GM12872 (cell line): ENCODE measurements around the gene ITPRIPL2.

Source experiments
- TF ChIP-seq, protein P1 (sequence below): IDR thresholded peaks from 3 replicates; pipeline ENCODE4 v1.5.1; 2011; ENCODE audit warnings: low read depth, mild to moderate bottlenecking, low read length, moderate library complexity; ENCODE audit not compliant: insufficient read depth

Gene ITPRIPL2

DNA sequence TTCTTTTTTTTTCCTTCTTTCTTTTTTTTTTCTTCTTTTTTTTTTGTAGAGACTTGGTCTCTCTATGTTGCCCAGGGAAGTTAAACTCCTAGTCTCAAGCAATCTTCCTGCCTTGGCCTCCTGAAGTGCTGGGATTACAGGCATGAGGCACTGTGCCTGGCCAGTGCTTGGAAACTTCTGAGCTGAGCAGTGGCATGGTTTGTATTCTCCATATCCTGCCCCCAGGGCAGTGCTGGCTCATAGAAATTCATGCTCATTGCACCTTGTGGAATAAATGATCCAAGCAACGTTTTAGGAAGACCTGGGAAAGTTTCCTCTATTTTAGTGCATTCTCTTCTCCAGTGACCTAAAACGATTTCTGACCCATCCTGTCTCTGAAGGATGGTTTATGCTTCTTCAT, 37.5 kb downstream of the ITPRIPL2 start:
- TF ChIP-seq, protein P1, sequence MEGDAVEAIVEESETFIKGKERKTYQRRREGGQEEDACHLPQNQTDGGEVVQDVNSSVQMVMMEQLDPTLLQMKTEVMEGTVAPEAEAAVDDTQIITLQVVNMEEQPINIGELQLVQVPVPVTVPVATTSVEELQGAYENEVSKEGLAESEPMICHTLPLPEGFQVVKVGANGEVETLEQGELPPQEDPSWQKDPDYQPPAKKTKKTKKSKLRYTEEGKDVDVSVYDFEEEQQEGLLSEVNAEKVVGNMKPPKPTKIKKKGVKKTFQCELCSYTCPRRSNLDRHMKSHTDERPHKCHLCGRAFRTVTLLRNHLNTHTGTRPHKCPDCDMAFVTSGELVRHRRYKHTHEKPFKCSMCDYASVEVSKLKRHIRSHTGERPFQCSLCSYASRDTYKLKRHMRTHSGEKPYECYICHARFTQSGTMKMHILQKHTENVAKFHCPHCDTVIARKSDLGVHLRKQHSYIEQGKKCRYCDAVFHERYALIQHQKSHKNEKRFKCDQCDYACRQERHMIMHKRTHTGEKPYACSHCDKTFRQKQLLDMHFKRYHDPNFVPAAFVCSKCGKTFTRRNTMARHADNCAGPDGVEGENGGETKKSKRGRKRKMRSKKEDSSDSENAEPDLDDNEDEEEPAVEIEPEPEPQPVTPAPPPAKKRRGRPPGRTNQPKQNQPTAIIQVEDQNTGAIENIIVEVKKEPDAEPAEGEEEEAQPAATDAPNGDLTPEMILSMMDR = no peak

DNA sequence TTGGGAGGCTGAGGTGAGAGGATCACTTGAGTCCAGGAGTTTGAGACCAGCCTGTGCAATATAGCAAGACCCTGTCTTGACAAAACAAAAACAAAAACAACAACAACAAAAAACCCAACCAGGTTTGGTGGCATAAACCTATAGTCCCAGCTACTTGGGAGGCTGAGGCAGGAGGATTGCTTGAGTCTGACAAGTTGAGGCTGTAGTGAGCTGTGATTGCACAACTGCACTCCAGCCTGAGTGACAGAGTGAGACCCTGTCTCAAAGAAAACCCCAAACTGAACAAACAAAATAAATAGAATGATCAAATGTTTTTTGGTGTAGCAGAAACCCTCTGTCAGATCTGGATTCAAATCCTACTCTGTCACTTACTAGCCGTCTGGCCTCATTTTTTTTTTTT, 38.3 kb downstream of the ITPRIPL2 start:
- TF ChIP-seq, protein P1 = no peak

DNA sequence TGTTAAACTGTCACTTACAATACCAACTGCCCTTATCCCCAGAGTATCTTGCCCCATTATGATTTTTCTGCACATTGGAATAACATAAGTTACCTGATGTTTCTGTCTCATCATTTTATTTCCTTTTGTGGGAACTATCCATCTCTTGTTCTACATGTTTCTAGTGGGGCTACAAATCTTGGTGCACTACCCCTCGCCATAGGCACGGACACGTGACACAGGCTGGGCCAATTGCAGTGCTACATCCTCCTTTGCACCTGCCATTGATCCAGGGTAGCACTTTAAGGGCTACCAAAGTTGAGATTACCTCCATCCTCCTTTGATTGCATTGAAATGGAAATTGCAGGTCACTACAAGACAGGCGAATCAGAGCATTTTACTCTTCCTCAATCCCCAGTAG, 40.1 kb downstream of the ITPRIPL2 start:
- TF ChIP-seq, protein P1 = no peak

DNA sequence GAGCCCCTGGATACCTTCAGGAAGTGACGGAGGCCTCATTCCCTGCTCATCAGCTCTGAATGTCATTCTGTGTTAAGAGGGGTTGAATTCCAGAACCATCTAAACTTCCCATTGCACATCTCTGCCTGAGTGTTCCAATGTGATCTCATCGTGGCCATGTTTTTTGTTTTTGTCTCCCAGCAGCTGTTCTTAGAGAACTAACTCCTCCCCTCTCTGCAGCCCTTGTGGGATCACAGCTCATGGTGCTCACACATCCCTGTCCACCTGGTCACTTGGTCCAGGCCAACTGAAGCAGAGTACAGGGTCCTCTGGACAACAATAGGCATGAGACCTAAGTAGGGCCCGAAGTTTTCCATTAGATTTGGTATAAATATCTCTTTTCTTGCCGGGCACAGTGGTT, 48.3 kb downstream of the ITPRIPL2 start:
- TF ChIP-seq, protein P1 = no peak

DNA sequence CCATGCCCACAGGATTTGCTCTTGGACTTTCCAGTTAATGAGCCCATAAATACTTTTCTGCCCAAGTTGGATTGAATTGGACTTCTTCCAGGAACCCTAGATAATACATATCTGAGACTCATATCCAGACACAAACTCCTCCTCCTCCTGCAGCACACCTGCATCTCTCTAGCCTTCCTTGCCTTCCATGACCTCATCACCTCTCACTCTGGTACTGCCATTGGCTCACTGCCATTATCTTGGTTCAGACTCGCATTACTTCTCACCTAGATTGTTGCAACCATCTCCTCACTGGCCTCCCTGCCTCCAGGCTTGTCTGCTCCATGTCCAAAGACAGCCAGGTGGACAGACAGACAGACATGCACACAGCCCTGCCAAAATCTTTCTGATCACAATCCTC, 49.5 kb downstream of the ITPRIPL2 start:
- TF ChIP-seq, protein P1 = no peak

DNA sequence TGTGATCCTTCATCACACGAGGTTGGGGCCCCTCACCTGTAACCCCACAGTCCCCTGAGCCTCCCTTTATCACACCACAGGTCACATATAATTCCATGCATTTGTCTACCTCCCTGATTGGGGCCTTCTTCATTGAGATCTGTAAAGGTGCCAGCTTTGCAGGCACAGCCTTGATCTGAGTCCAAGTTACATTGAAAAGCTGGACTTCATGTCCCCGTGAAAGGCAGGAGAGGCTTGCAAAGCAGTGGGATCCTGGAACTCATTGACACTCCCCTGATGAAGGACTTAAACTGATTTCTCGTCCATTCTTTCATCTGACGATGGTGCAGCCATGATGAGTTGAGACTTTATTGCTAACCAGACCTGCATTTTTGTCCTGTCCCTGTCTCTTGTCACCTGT, 50.5 kb downstream of the ITPRIPL2 start:
- TF ChIP-seq, protein P1 = no peak

DNA sequence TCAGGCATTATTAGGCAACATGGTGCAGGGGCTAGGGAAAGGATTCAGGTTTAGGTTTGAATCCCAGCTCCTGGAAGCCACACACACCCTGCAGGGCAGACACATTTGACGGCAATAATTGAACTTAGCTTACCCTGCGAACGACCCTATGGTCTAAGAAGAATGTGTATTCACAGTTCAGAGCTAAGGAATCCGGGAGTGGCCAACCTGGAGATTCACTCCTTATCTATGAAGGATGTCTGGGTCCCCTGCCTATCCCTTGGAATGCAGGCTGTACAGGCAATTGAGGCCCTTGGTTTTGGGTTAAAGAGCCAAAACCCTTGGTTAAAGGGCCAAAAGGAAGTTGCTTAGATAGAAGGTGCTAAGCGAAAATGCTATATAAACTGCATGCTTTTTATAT, 51.3 kb downstream of the ITPRIPL2 start:
- TF ChIP-seq, protein P1 = no peak

DNA sequence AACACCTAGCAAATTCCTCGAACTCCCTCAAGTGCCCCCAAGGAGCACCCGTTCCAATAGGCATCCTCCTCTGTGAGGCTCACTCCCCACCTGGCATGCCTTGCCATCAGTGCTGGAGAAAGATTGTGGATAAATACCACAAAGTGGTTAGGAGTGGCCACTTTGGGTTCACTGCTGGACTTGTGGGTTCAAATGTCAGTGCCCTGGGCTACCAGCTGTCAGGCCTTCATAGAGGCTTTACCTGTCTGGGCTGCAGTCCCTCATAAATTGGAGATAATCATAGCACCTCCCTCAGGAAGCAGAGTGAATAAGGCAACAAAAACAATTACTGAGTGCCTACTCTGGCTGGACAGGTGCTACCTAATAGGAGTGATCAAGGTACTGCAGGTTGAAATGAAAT, 52.7 kb downstream of the ITPRIPL2 start:
- TF ChIP-seq, protein P1 = no peak
